ENCODE measurements around the gene ABCB8. TPM values are rescaled to one million over a fixed set of nuclear protein-coding genes. Genes with fewer than 3 reads are reported as not detected.

ABCB8 gene
- total RNA-seq, 2 donors from 2014 or later = 47.7 to 60.1 TPM

GRCh38 chr7:151091003-151091402 is 62.8 kb downstream of the ABCB8 start:
- H3K9me3 ChIP-seq (ENCODE audit: control insufficient read depth, low read length, poor library complexity, severe bottlenecking) = no peaks in the 10 kb centered on the region
- ATAC-seq (no peak), DNase-seq (no peak)
- peaks cover 27% of the 10 kb centered on the region for H3K4me1 Mint-ChIP-seq
- H3K27ac Mint-ChIP-seq = peak overlapping the region; percentile 60
- no peaks in the 10 kb centered on the region for H3K36me3 Mint-ChIP-seq (ENCODE audit: low read depth)
- H3K4me3 Mint-ChIP-seq = no peak overlapping the region
- no peaks in the 10 kb centered on the region for H3K27me3 Mint-ChIP-seq

GRCh38 chr7:151091431-151091830 is 63.2 kb downstream of the ABCB8 start:
- Mint-ChIP-seq H3K4me3 (no peak overlapping the region), H3K36me3 (ENCODE audit: low read depth) (no peaks in the 10 kb centered on the region), H3K4me1 (peaks cover 28% of the 10 kb centered on the region), H3K27ac (peak overlapping the region; percentile 60), H3K27me3 (no peaks in the 10 kb centered on the region)
- H3K9me3 ChIP-seq (ENCODE audit: control insufficient read depth, low read length, poor library complexity, severe bottlenecking) = no peaks in the 10 kb centered on the region
- no peak for ATAC-seq
- no peak for DNase-seq

GRCh38 chr7:151091988-151092387 is 63.7 kb downstream of the ABCB8 start:
- no peaks in the 10 kb centered on the region for H3K36me3 Mint-ChIP-seq (ENCODE audit: low read depth)
- H3K4me3 Mint-ChIP-seq = no peak overlapping the region
- no peak for ATAC-seq
- peaks cover 28% of the 10 kb centered on the region for H3K4me1 Mint-ChIP-seq
- H3K27ac Mint-ChIP-seq = no peak overlapping the region
- H3K9me3 ChIP-seq (ENCODE audit: control insufficient read depth, low read length, poor library complexity, severe bottlenecking) = no peaks in the 10 kb centered on the region
- no peaks in the 10 kb centered on the region for H3K27me3 Mint-ChIP-seq
- no peak for DNase-seq

- ATAC-seq = no peak
- H3K9me3 ChIP-seq (ENCODE audit: control insufficient read depth, low read length, poor library complexity, severe bottlenecking) = no peaks in the 10 kb centered on the region
- Mint-ChIP-seq H3K4me1 (peaks cover 24% of the 10 kb centered on the region), H3K36me3 (ENCODE audit: low read depth) (no peaks in the 10 kb centered on the region), H3K27ac (no peak overlapping the region), H3K27me3 (no peaks in the 10 kb centered on the region), H3K4me3 (no peak overlapping the region)
- no peak for DNase-seq
Measured at GRCh38 chr7:151093748-151094147, 65.5 kb downstream of the ABCB8 start.

GRCh38 chr7:151094675-151095074 is 66.4 kb downstream of the ABCB8 start:
- H3K27ac Mint-ChIP-seq = peak overlapping the region; percentile 83
- peaks cover 20% of the 10 kb centered on the region for H3K4me1 Mint-ChIP-seq
- H3K27me3 Mint-ChIP-seq = no peaks in the 10 kb centered on the region
- H3K9me3 ChIP-seq (ENCODE audit: control insufficient read depth, low read length, poor library complexity, severe bottlenecking) = no peaks in the 10 kb centered on the region
- ATAC-seq = no peak
- no peaks in the 10 kb centered on the region for H3K36me3 Mint-ChIP-seq (ENCODE audit: low read depth)
- no peak overlapping the region for H3K4me3 Mint-ChIP-seq
- no peak for DNase-seq

GRCh38 chr7:151095123-151095797 is 67.0 kb downstream of the ABCB8 start:
- no peak for DNase-seq
- peak overlapping the region; percentile 83 for H3K27ac Mint-ChIP-seq
- no peaks in the 10 kb centered on the region for H3K36me3 Mint-ChIP-seq (ENCODE audit: low read depth)
- peaks cover 18% of the 10 kb centered on the region for H3K4me1 Mint-ChIP-seq
- H3K9me3 ChIP-seq (ENCODE audit: control insufficient read depth, low read length, poor library complexity, severe bottlenecking) = no peaks in the 10 kb centered on the region
- peak; percentile 63 for ATAC-seq
- H3K4me3 Mint-ChIP-seq = peak overlapping the region; percentile 43
- no peaks in the 10 kb centered on the region for H3K27me3 Mint-ChIP-seq

GRCh38 chr7:151095828-151096475 is 67.7 kb downstream of the ABCB8 start:
- Mint-ChIP-seq H3K36me3 (ENCODE audit: low read depth) (no peaks in the 10 kb centered on the region), H3K27ac (peak overlapping the region; percentile 69), H3K27me3 (no peaks in the 10 kb centered on the region), H3K4me1 (peaks cover 18% of the 10 kb centered on the region), H3K4me3 (no peak overlapping the region)
- DNase-seq (no peak), ATAC-seq (peak; percentile 55)
- H3K9me3 ChIP-seq (ENCODE audit: control insufficient read depth, low read length, poor library complexity, severe bottlenecking) = no peaks in the 10 kb centered on the region

Other genes starting within 250 kb of the ABCB8 start
- gene TMEM176B, start 228.1 kb upstream of the ABCB8 start, total RNA-seq = not detected
- under 1 TPM in 1 of 2 donors, not detected in 1; 0.20 TPM for gene TMEM176A, start 227.7 kb upstream of the ABCB8 start, total RNA-seq
- not detected for gene AOC1, start 175.9 kb upstream of the ABCB8 start, total RNA-seq
- gene KCNH2, start 50.1 kb upstream of the ABCB8 start, total RNA-seq = 1 to 10 TPM; 2.2 to 5.6 TPM
- 1 to 10 TPM; 9.4 to 9.6 TPM for gene NOS3, start 37.4 kb upstream of the ABCB8 start, total RNA-seq
- gene ATG9B, start 4.0 kb upstream of the ABCB8 start, total RNA-seq = 10 to 100 TPM in 1 of 2 donors, 1 to 10 TPM in 1; 5.3 to 12.2 TPM
- gene ASIC3, start 20.1 kb downstream of the ABCB8 start, total RNA-seq = 1 to 10 TPM; 6.7 to 9.1 TPM
- 1 to 10 TPM; 4.7 TPM for gene CDK5, start 29.4 kb downstream of the ABCB8 start, total RNA-seq
- 10 to 100 TPM; 48.9 to 61.3 TPM for gene SLC4A2, start 31.1 kb downstream of the ABCB8 start, total RNA-seq
- gene FASTK, start 52.4 kb downstream of the ABCB8 start, total RNA-seq = 10 to 100 TPM; 67.7 to 82.2 TPM
- gene TMUB1, start 55.0 kb downstream of the ABCB8 start, total RNA-seq = 10 to 100 TPM; 46.6 to 52.4 TPM
- gene AGAP3, start 58.0 kb downstream of the ABCB8 start, total RNA-seq = 10 to 100 TPM; 45.6 to 53.0 TPM
- gene GBX1, start 139.2 kb downstream of the ABCB8 start, total RNA-seq = not detected
- not detected for gene ASB10, start 158.8 kb downstream of the ABCB8 start, total RNA-seq
- gene H2BK1, start 182.0 kb downstream of the ABCB8 start, total RNA-seq = 1 to 10 TPM; 1.0 to 4.1 TPM
- gene ABCF2, start 198.8 kb downstream of the ABCB8 start, total RNA-seq = 10 to 100 TPM; 24.2 to 26.7 TPM
- 10 to 100 TPM; 39.4 to 41.6 TPM for gene CHPF2, start 204.0 kb downstream of the ABCB8 start, total RNA-seq
- 10 to 100 TPM in 1 of 2 donors, 1 to 10 TPM in 1; 9.8 to 10.7 TPM for gene SMARCD3, start 220.2 kb downstream of the ABCB8 start, total RNA-seq